Endothelial cell of umbilical vein (primary cell): ENCODE measurements around the gene DMBX1.

ENCODE experiments used
- EZH2 ChIP-seq: IDR thresholded peaks from 2 replicates; pipeline ENCODE4 v1.6.1; 2012; ENCODE audit warnings: borderline replicate concordance, low read depth, mild to moderate bottlenecking, moderate library complexity, low read length, inconsistent platforms; ENCODE audit not compliant: severe bottlenecking
- FOS ChIP-seq: IDR thresholded peaks from 2 replicates; pipeline ENCODE4 v1.6.1; 2011; ENCODE audit warnings: mild to moderate bottlenecking, low read length, moderate library complexity, borderline replicate concordance; ENCODE audit not compliant: insufficient read depth
- GATA2 ChIP-seq: IDR thresholded peaks from 2 replicates; pipeline ENCODE4 v1.7.0; 2011; ENCODE audit warnings: low read depth, mild to moderate bottlenecking, moderate library complexity, mixed read lengths, low read length; ENCODE audit not compliant: insufficient read length, insufficient read depth
- JUN ChIP-seq: IDR thresholded peaks from 2 replicates; pipeline ENCODE4 v1.6.1; 2011; ENCODE audit warnings: borderline replicate concordance, low read depth; ENCODE audit not compliant: insufficient read length, insufficient read depth
- POLR2A ChIP-seq: IDR thresholded peaks from 2 replicates; pipeline ENCODE4 v1.6.1; 2012; ENCODE audit warnings: low read depth, mild to moderate bottlenecking, control low read depth, low read length
- POLR2AphosphoS5 ChIP-seq: IDR thresholded peaks from 2 replicates; pipeline ENCODE4 v1.6.1; 2012; ENCODE audit warnings: low read depth, mild to moderate bottlenecking, control low read depth, low read length, moderate library complexity; ENCODE audit not compliant: insufficient read depth
- TF ChIP-seq, protein P1 (sequence below), 2 donors: IDR thresholded peaks; 1 replicate in 1 of 2; 2 replicates in 1 of 2; pipeline ENCODE4 v1.5.1; 2011; ENCODE audit warnings: low read length in 2 of 2, mild to moderate bottlenecking in 2 of 2, moderate library complexity in 2 of 2, control low read depth in 1 of 2, inconsistent platforms in 1 of 2, low read depth in 1 of 2; ENCODE audit not compliant: insufficient read depth in 1 of 2; ENCODE audit errors: extremely low read depth in 1 of 2
- TF ChIP-seq, protein P2 (sequence below): IDR thresholded peaks from 2 replicates; pipeline ENCODE4 v1.6.1; 2011; ENCODE audit not compliant: insufficient read depth, insufficient read length

- TF ChIP-seq FOS, result no peak
- TF ChIP-seq, protein P1, sequence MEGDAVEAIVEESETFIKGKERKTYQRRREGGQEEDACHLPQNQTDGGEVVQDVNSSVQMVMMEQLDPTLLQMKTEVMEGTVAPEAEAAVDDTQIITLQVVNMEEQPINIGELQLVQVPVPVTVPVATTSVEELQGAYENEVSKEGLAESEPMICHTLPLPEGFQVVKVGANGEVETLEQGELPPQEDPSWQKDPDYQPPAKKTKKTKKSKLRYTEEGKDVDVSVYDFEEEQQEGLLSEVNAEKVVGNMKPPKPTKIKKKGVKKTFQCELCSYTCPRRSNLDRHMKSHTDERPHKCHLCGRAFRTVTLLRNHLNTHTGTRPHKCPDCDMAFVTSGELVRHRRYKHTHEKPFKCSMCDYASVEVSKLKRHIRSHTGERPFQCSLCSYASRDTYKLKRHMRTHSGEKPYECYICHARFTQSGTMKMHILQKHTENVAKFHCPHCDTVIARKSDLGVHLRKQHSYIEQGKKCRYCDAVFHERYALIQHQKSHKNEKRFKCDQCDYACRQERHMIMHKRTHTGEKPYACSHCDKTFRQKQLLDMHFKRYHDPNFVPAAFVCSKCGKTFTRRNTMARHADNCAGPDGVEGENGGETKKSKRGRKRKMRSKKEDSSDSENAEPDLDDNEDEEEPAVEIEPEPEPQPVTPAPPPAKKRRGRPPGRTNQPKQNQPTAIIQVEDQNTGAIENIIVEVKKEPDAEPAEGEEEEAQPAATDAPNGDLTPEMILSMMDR (IDR thresholded peaks at IDR 0.05; ENCODE audit: extremely low read depth in 1 of 2, insufficient read depth in 1 of 2, low read depth in 1 of 2, low read length in 2 of 2), result no peak
- no peak for TF ChIP-seq EZH2
- no peak for TF ChIP-seq POLR2AphosphoS5
- no peak for TF ChIP-seq POLR2A
- no peak for TF ChIP-seq JUN
- no peak for TF ChIP-seq GATA2
- TF ChIP-seq, protein P2, sequence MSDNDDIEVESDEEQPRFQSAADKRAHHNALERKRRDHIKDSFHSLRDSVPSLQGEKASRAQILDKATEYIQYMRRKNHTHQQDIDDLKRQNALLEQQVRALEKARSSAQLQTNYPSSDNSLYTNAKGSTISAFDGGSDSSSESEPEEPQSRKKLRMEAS, result no peak
Measured at GRCh38 chr1:46492871-46493270, 3.2 kb downstream of the DMBX1 start.
